Prostate gland (tissue), 2 donors: ENCODE results near the gene PKNOX2.

Experiments
- CTCF ChIP-seq, 4 experiments: fragments of 200-600 bp in 2 of 4; fragments of 450-650 bp in 2 of 4; sonication (generic) in 2 of 4; IDR thresholded peaks; 1 replicate in 3 of 4; 2 replicates in 1 of 4; pipeline ENCODE4 v1.5.1; 2016 to 2019; ENCODE audit warnings: antibody characterized with exemption in 4 of 4, mild to moderate bottlenecking in 2 of 4, moderate library complexity in 2 of 4
- POLR2A ChIP-seq: fragments of 450-650 bp; IDR thresholded peaks from one replicate; pipeline ENCODE4 v1.6.1; 2016; ENCODE audit warnings: antibody characterized with exemption, mild to moderate bottlenecking

- TF ChIP-seq POLR2A (no peak), CTCF (IDR thresholded peaks at IDR 0.05) (no peak)
Observed at GRCh38 chr11:125274309-125274708, 109.8 kb downstream of the PKNOX2 start.
